ENCODE data around the gene SOX30.

DNA sequence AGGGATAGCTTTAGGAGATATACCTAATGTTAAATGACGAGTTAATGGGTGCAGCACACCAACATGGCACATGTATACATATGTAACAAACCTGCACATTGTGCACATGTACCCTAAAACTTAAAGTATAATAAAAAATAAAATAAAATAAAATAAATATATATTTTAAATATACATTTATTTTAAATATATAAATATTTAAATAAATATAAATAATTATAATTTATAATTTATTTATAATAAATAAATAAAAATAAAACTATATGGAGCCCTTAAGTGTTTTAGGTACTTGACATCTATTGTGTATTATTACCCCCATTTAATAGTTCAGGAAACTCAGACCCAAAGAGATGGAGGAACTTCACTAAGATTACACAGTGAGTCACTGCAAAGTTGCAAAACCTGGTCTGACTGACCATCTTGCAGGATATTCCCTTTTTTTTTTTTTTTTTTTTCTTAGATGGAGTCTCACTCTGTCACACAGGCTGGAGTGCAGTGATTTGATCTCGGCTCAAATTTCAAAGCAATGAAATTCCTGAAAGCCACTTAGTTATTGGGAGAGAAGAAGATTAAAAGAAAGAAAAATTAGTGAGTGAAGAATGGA is 13.3 kb upstream of the SOX30 start:
- TF ChIP-seq, protein P1, sequence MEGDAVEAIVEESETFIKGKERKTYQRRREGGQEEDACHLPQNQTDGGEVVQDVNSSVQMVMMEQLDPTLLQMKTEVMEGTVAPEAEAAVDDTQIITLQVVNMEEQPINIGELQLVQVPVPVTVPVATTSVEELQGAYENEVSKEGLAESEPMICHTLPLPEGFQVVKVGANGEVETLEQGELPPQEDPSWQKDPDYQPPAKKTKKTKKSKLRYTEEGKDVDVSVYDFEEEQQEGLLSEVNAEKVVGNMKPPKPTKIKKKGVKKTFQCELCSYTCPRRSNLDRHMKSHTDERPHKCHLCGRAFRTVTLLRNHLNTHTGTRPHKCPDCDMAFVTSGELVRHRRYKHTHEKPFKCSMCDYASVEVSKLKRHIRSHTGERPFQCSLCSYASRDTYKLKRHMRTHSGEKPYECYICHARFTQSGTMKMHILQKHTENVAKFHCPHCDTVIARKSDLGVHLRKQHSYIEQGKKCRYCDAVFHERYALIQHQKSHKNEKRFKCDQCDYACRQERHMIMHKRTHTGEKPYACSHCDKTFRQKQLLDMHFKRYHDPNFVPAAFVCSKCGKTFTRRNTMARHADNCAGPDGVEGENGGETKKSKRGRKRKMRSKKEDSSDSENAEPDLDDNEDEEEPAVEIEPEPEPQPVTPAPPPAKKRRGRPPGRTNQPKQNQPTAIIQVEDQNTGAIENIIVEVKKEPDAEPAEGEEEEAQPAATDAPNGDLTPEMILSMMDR (IDR thresholded peaks at IDR 0.05; ENCODE audit: poor library complexity) = no peak
- no peak for TF ChIP-seq EZH2 (IDR thresholded peaks at IDR 0.05; ENCODE audit: borderline replicate concordance)

Data from hepatocyte (in vitro differentiated cells).